GM23338 (cell line): ENCODE data around the gene CNGA4.

Experiments used
- CTCF ChIP-seq, 2 experiments: fragments of 200-600 bp in 1 of 2; sonication (generic) in 1 of 2; conservative IDR thresholded peaks; 2 replicates each; pipeline versions ENCODE4 v1.5.1 to v1.6.1; 2016 to 2017; ENCODE audit warnings: antibody characterized with exemption in 2 of 2, low read depth in 2 of 2, mild to moderate bottlenecking in 2 of 2, moderate library complexity in 1 of 2
- EZH2 ChIP-seq: fragments of 200-600 bp; sonication (generic); IDR thresholded peaks from one replicate; pipeline ENCODE4 v1.8.0; 2017; ENCODE audit warnings: antibody characterized with exemption, mild to moderate bottlenecking, low read depth; ENCODE audit not compliant: unreplicated experiment
- NANOG ChIP-seq: IDR thresholded peaks from 2 replicates; pipeline ENCODE4 v1.6.1; 2016; ENCODE audit warnings: antibody characterized with exemption, borderline replicate concordance
- POLR2AphosphoS5 ChIP-seq: IDR thresholded peaks from 2 replicates; pipeline ENCODE4 v1.6.1; 2016; ENCODE audit warnings: antibody characterized with exemption, low read depth
- REST ChIP-seq: IDR thresholded peaks from one replicate; pipeline ENCODE4 v1.6.1; 2018; ENCODE audit warnings: antibody characterized with exemption; ENCODE audit not compliant: unreplicated experiment

DNA sequence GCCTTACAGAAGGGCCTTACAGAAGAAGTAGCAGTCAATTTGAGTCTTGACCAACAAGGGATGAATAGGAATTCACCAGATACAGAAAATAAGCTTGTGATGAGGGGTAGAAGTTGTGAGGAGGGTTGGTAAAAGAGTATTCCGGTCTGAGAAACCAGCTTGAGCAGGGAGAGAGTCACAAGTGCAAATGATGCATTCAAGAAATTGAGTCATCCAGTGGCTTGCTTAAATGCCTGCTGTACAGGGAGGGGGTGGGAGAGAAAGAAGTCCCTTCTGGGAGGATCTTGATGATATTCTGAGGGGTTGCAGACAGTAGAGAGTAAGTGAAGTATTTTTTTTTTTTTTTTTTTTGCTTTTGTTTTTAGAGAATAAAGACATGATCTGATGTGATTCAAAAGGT lies 29.9 kb downstream of the CNGA4 start:
- no peak for TF ChIP-seq CTCF (conservative IDR thresholded peaks at IDR 0.05; ENCODE audit: low read depth in 2 of 2)
- no peak for TF ChIP-seq POLR2AphosphoS5
- TF ChIP-seq NANOG = no peak
- no peak for TF ChIP-seq EZH2
- TF ChIP-seq REST = no peak
